T-helper 22 cell (primary cell): ENCODE results near the gene DBNL.

ENCODE experiments used
- DNase-seq: peaks from one replicate; pipeline ENCODE4 v3.0.0-alpha.2; 2020; ENCODE audit warnings: low read depth

DBNL gene

GRCh38 chr7:44043902-44044301, 600 bp upstream of the DBNL start:
- no peak for DNase-seq

GRCh38 chr7:44045226-44046014, 918 bp downstream of the DBNL start:
- DNase-seq: no peak

- peak; percentile 29 for DNase-seq
Observed at GRCh38 chr7:44046321-44047061, 2.0 kb downstream of the DBNL start.

- no peak for DNase-seq
Observed at GRCh38 chr7:44048031-44048795, 3.7 kb downstream of the DBNL start.

GRCh38 chr7:44050121-44050914, 5.8 kb downstream of the DBNL start:
- no peak for DNase-seq

- no peak for DNase-seq
Observed at GRCh38 chr7:44050915-44051560, 6.5 kb downstream of the DBNL start.

- DNase-seq: no peak
Observed at GRCh38 chr7:44051611-44052220, 7.2 kb downstream of the DBNL start.

- DNase-seq: no peak
Observed at GRCh38 chr7:44052771-44053365, 8.4 kb downstream of the DBNL start.

GRCh38 chr7:44056681-44057080, 12.2 kb downstream of the DBNL start:
- no peak for DNase-seq

GRCh38 chr7:44057181-44057848, 12.8 kb downstream of the DBNL start:
- DNase-seq: no peak

- DNase-seq: no peak
Observed at GRCh38 chr7:44057849-44058758, 13.6 kb downstream of the DBNL start.

GRCh38 chr7:44058759-44059218, 14.3 kb downstream of the DBNL start:
- DNase-seq: no peak

- no peak for DNase-seq
Observed at GRCh38 chr7:44059219-44060090, 15.0 kb downstream of the DBNL start.

GRCh38 chr7:44060091-44060947, 15.8 kb downstream of the DBNL start:
- no peak for DNase-seq

- no peak for DNase-seq
Observed at GRCh38 chr7:44060948-44061644, 16.6 kb downstream of the DBNL start.

- DNase-seq: no peak
Observed at GRCh38 chr7:44061645-44062179, 17.2 kb downstream of the DBNL start.
